WI38 (cell line): Measurements from ENCODE around the gene TPRX2.
"Not testable (repeated sequence)": the region's sequence is repeated elsewhere in the genome, so short reads cannot be mapped to it uniquely, and the experiment has no call there.

Experiments
- H3K4me3 ChIP-seq: 2 replicates; pipeline ENCODE4 v1.5.1; 2011; ENCODE audit warnings: low read depth, mild to moderate bottlenecking, control low read depth, low read length
- TF ChIP-seq, protein P1 (sequence below): IDR thresholded peaks from 2 replicates; pipeline ENCODE4 v1.5.1; 2012; ENCODE audit warnings: low read depth, mild to moderate bottlenecking, control low read depth, low read length

The TPRX2 gene

DNA sequence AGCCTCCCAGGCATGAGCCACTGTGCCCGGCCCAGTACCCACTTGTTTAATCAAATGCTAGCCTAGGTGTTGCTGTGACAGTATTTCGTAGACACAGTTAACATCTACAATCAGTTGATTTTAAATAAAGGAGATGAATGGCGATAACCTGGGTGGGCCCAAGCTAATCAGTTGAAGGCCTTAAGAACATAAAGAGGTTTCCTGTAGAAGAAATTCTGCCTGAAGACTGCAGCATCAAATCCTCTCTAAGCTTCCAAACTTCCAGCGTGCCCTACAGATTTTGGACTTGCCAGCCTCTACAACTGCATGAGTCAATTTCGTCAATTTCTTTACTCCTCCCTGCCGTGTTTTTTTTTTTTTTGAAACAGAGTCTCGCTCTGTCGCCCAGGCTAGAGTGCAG, 40.3 kb downstream of the TPRX2 start:
- H3K4me3 ChIP-seq = no peak overlapping the region
- TF ChIP-seq, protein P1, sequence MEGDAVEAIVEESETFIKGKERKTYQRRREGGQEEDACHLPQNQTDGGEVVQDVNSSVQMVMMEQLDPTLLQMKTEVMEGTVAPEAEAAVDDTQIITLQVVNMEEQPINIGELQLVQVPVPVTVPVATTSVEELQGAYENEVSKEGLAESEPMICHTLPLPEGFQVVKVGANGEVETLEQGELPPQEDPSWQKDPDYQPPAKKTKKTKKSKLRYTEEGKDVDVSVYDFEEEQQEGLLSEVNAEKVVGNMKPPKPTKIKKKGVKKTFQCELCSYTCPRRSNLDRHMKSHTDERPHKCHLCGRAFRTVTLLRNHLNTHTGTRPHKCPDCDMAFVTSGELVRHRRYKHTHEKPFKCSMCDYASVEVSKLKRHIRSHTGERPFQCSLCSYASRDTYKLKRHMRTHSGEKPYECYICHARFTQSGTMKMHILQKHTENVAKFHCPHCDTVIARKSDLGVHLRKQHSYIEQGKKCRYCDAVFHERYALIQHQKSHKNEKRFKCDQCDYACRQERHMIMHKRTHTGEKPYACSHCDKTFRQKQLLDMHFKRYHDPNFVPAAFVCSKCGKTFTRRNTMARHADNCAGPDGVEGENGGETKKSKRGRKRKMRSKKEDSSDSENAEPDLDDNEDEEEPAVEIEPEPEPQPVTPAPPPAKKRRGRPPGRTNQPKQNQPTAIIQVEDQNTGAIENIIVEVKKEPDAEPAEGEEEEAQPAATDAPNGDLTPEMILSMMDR = no peak

DNA sequence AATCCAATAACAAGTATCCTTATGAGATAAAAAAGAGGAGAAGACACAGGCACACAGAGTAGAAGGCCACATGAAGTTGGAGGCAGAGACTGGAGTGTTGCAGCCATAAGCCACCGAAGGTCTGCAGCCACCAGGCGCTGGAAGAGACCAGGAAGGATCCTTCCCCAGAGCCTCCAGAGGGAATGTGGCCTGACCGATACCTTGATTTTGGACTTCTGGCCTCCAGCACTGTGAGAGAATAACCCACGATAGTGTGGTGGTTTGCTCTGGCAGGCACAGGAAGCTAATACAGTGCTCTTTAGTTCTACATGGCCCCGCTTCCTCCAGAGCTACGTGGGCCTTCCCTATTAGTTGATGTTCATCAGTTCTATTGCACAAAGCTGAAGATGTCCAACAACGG, 42.3 kb downstream of the TPRX2 start:
- TF ChIP-seq, protein P1 = no peak
- no peak overlapping the region for H3K4me3 ChIP-seq

DNA sequence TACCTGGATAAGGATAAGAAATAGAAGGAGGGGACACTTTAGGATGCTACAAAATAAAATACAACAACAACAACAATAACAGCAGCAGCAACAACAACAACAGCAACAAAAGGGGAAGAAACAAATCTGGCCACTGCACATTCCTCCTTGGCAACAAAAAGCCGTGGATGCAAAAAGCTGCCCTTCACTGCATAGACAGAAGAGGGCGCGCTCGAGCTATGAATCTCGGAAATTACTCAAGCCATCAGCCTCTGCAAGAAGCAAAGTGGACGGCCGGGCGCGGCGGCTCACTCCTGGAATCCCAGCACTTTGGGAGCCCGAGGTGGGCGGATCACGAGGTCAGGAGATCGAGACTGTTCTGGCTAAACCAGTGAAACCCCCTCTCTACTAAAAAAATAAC, 50.3 kb downstream of the TPRX2 start:
- H3K4me3 ChIP-seq = not testable (repeated sequence)

DNA sequence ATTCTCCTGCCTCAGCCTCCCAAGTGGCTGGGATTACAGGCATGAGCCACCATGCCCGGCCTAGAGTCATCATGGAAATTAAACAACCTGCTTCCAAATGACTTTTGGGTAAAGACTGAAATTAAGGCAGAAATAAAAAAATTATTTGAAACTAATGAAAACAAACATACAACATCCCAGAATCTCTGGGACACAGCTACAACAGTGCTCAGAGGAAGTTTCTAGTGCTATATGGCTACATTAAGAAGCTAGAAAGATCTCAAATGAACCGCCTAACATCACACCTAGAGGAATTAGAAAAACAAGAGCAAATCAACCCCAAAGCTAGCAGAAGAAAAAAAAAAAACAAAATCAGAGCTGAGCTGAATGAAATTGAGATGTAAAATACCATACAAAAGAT, 51.2 kb downstream of the TPRX2 start:
- H3K4me3 ChIP-seq = not testable (repeated sequence)
